H1 (cell line): Measurements from ENCODE around the gene CPA1. TPM values are rescaled to one million over a fixed set of nuclear protein-coding genes. Genes with fewer than 3 reads are reported as not detected.

Experiments
- ATF3 ChIP-seq: IDR thresholded peaks from 2 replicates; pipeline ENCODE4 v1.6.1; 2011; ENCODE audit warnings: low read depth, mild to moderate bottlenecking, low read length; ENCODE audit not compliant: insufficient read depth
- HDAC2 ChIP-seq, 2 experiments: fragments of 300-600 bp in 1 of 2; sonication (generic) in 1 of 2; IDR thresholded peaks; 2 replicates each; pipeline ENCODE4 v1.6.1; 2011 to 2012; ENCODE audit warnings: low read depth in 2 of 2, low read length in 2 of 2, mild to moderate bottlenecking in 2 of 2, moderate library complexity in 2 of 2, borderline replicate concordance in 1 of 2, inconsistent platforms in 1 of 2
- JUN ChIP-seq: IDR thresholded peaks from 2 replicates; pipeline ENCODE4 v1.6.1; 2011; ENCODE audit warnings: low read depth, mild to moderate bottlenecking, improper control_type of control experiment, low read length
- KDM5A ChIP-seq: fragments of 200-600 bp; IDR thresholded peaks from 2 replicates; pipeline ENCODE4 v1.7.1; 2012; ENCODE audit warnings: mild to moderate bottlenecking, low read length, inconsistent platforms, mixed read lengths
- SP2 ChIP-seq: IDR thresholded peaks from 2 replicates; pipeline ENCODE4 v1.6.1; 2012; ENCODE audit warnings: mild to moderate bottlenecking, low read length, inconsistent platforms
- TAF1 ChIP-seq: IDR thresholded peaks from 2 replicates; pipeline ENCODE4 v1.6.1; 2011; ENCODE audit warnings: mild to moderate bottlenecking, low read depth, low read length
- YY1 ChIP-seq: IDR thresholded peaks from 2 replicates; pipeline ENCODE4 v1.6.1; 2011; ENCODE audit warnings: low read depth, mild to moderate bottlenecking, low read length
- polyA plus RNA-seq, 7 experiments: library from polyadenylated mRNA; depleted of rRNA in 3 of 7; stranded (reverse) in 5 of 7; unstranded in 2 of 7; fragments of >200 nt in 5 of 7; fragments of 200-250 nt in 2 of 7; gene quantifications; 1 replicate in 5 of 7; 2 replicates in 1 of 7; 4 replicates in 1 of 7; pipeline versions ENCODE4 v1.2.1 to v1.2.3, GENCODE V29; 2011 to 2013; ENCODE audit warnings: missing spikeins in 2 of 7, mixed read lengths in 2 of 7
- total RNA-seq: library from RNA; stranded (reverse); fragmentation: NEBNext Ultra II Directional; extraction: Animal tissue kit (Norgen Biotek cat#: 25700); gene quantifications from 2 replicates; pipeline ENCODE4 v1.2.1, GENCODE V29; 2021

Gene CPA1
- total and polyA plus RNA-seq, 2 of the 8 experiments (the other 6 are each of a cell fraction or from before 2014, with no cell fraction given): not detected

DNA sequence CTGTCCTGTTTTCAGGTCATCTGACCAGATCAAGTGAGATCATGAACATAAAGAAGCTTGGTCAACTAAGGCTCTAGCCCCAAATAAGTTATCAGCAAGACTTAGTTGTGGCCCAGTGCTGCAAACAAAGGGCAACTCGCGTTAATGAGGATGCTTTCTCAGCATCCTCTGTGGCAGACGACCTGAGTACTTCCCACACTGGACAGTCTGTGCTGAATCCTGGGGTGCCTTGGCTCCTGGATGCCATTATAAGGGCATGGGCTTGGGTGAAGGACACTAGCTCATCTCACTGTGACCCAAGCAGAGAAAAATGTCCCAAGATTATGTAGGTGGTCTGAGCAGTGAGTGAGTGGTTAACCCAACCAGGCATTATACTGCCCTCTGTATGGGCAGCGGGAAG is 21.8 kb upstream of the CPA1 start (continued):
- TF ChIP-seq HDAC2 (IDR thresholded peaks at IDR 0.05; ENCODE audit: borderline replicate concordance in 1 of 2, low read depth in 2 of 2, low read length in 2 of 2) (no peak), SP2 (no peak), KDM5A (no peak), YY1 (no peak), ATF3 (no peak), JUN (no peak), TAF1 (no peak)
